Measurements from ENCODE around the gene TCP11X2. TPM values are rescaled to one million over a fixed set of nuclear protein-coding genes. Genes with fewer than 3 reads are reported as not detected.
"Not testable (repeated sequence)": the region's sequence is repeated elsewhere in the genome, so short reads cannot be mapped to it uniquely, and the experiment has no call there.

Gene TCP11X2
- total RNA-seq, 1 experiment from 2014 or later, result not detected

DNA sequence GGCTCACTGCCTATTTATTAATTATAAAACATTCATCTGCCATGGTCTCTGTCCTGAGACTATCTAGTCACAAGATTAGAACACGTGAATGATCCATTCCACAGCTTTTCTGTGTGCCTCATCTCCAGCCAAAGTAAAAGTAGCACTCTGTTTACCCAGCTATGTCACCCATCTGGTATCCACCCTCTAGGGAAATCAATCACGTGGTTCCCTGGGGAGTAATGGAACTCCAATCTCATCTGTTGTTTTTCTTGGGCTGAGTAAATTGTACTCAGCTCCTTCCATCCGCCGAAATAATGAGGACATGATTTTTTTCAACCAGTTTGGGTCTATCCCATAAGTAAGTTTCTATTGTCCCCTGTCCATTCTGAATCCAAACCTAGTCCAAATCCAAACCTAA lies 13.0 kb downstream of the TCP11X2 start:
- H3K36me3 Mint-ChIP-seq (ENCODE audit: insufficient read depth, unreplicated experiment); H3K27ac Mint-ChIP-seq (ENCODE audit: unreplicated experiment); H3K27me3 ChIP-seq (replicated peaks; ENCODE audit: control insufficient read depth, insufficient read depth, low read length); H3K9me3 Mint-ChIP-seq (ENCODE audit: unreplicated experiment); DNase-seq; H3K4me3 Mint-ChIP-seq (ENCODE audit: unreplicated experiment); H3K27me3 Mint-ChIP-seq (ENCODE audit: insufficient read depth, unreplicated experiment); H3K4me1 ChIP-seq; H3K4me3 ChIP-seq (ENCODE audit: low read depth, low read length); H3K4me1 Mint-ChIP-seq (ENCODE audit: low read depth, unreplicated experiment); H3K9me3 ChIP-seq; POLR2A ChIA-PET; CTCF ChIA-PET; BruUV-seq (replicated peaks); intact Hi-C loops (cut with micrococcal nuclease; ENCODE audit: unreplicated experiment); H3K36me3 ChIP-seq (ENCODE audit: control insufficient read depth, insufficient read depth, low read length): not testable (repeated sequence)

DNA sequence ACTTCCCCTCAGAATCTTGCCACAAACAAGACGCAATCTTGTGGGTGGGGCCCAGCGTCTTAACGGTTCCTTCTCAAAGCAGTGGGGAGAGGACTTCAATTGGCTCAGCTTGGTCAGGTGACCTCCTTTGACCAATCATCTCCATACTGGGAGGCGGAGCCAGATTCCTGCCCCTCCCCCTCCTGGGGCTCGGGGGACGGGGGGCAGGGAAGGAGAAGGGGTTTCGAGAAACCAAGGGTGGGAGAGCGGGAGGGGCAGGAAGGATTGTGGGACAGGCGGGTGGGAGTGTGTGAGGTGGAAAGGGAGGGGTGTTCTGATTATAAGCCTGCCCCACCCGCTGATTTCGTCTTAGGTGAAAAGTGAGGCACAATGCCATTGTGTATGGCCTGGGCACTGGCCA lies 31.7 kb downstream of the TCP11X2 start, which contains the start of gene NXF2B:
NXF2B (minus strand) TSS at position 101 of the 400 bp plus-strand sequence. CDS start 59,972 bp downstream, outside the sequence.
- H3K36me3 Mint-ChIP-seq (ENCODE audit: insufficient read depth, unreplicated experiment); H3K4me3 Mint-ChIP-seq (ENCODE audit: unreplicated experiment); H3K4me1 ChIP-seq; DNase-seq; H3K4me3 ChIP-seq (ENCODE audit: low read depth, low read length); H3K9me3 Mint-ChIP-seq (ENCODE audit: unreplicated experiment); H3K4me1 Mint-ChIP-seq (ENCODE audit: low read depth, unreplicated experiment); H3K27me3 ChIP-seq (replicated peaks; ENCODE audit: control insufficient read depth, insufficient read depth, low read length); CTCF ChIA-PET; POLR2A ChIA-PET; intact Hi-C loops (cut with micrococcal nuclease; ENCODE audit: unreplicated experiment); H3K27me3 Mint-ChIP-seq (ENCODE audit: insufficient read depth, unreplicated experiment); H3K27ac Mint-ChIP-seq (ENCODE audit: unreplicated experiment); H3K9me3 ChIP-seq; BruUV-seq (replicated peaks); H3K36me3 ChIP-seq (ENCODE audit: control insufficient read depth, insufficient read depth, low read length): not testable (repeated sequence)

DNA sequence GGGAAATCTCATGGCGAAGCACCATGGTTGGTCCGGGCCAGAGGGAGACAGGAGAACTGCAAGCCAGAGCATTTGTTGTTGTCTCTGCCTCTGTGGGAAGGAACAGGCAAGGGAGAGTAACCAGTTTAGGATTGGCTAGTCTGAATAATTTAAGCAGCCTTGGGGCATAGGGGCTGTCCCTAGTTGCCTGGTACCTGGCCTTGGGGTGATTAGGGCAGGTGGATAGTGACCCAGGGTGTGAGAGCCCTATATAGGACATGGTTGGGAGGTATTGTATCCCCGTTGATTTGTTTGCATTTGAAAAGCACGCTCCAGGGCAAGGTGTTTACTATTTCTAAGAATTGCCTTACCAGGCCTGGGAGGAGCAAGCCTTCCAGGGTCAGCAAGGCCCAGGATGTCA lies 57.1 kb downstream of the TCP11X2 start:
- BruUV-seq (replicated peaks); DNase-seq: not testable (repeated sequence)

More for the DNA sequence above, 57.1 kb downstream of the TCP11X2 start:
- H3K4me1 ChIP-seq; H3K27ac Mint-ChIP-seq (ENCODE audit: unreplicated experiment); H3K27me3 ChIP-seq (replicated peaks; ENCODE audit: control insufficient read depth, insufficient read depth, low read length); intact Hi-C loops (cut with micrococcal nuclease; ENCODE audit: unreplicated experiment); H3K9me3 ChIP-seq; H3K36me3 ChIP-seq (ENCODE audit: control insufficient read depth, insufficient read depth, low read length); H3K27me3 Mint-ChIP-seq (ENCODE audit: insufficient read depth, unreplicated experiment); H3K9me3 Mint-ChIP-seq (ENCODE audit: unreplicated experiment); POLR2A ChIA-PET; CTCF ChIA-PET; H3K4me3 ChIP-seq (ENCODE audit: low read depth, low read length); H3K4me3 Mint-ChIP-seq (ENCODE audit: unreplicated experiment); H3K4me1 Mint-ChIP-seq (ENCODE audit: low read depth, unreplicated experiment); H3K36me3 Mint-ChIP-seq (ENCODE audit: insufficient read depth, unreplicated experiment): not testable (repeated sequence)

Other genes starting within 250 kb of the TCP11X2 start
- gene NXF2, start 224.6 kb downstream of the TCP11X2 start, total RNA-seq (2022), result not detected in 2 replicates
- not detected in 2 replicates for gene NXF2B, start 31.8 kb downstream of the TCP11X2 start, total RNA-seq (2022)
- not detected in 2 replicates for gene TMSB15A, start 44.9 kb upstream of the TCP11X2 start, total RNA-seq (2022)
- gene ARMCX5, start 127.7 kb upstream of the TCP11X2 start, total RNA-seq (2022), result 11.5 and 12.0 TPM in 2 replicates
- gene GPRASP1, start 179.7 kb upstream of the TCP11X2 start, total RNA-seq (2022), result 1.2 and 2.4 TPM in 2 replicates
- gene GPRASP2, start 240.6 kb upstream of the TCP11X2 start, total RNA-seq (2022), result 1.9 and 2.7 TPM in 2 replicates
- gene GPRASP3, start 248.9 kb upstream of the TCP11X2 start, total RNA-seq (2022), result 2.6 and 2.8 TPM in 2 replicates

Measured in Caco-2 (cell line).